Rectal smooth muscle tissue (tissue), 1 donor: ENCODE results near the gene PCDHGB2.
A peak's percentile ranks its signal among the peaks of the same experiment; 100 is the strongest.

ENCODE experiments used
- H3K27ac ChIP-seq: one replicate; pipeline ENCODE4 v1.7.0; 2013; ENCODE audit warnings: low read depth, low read length, inconsistent platforms
- H3K27me3 ChIP-seq: one replicate; pipeline ENCODE4 v1.7.0; 2013; ENCODE audit warnings: low read length; ENCODE audit not compliant: control insufficient read depth, insufficient read depth
- H3K36me3 ChIP-seq: one replicate; pipeline ENCODE4 v1.7.0; 2013; ENCODE audit warnings: low read length; ENCODE audit not compliant: control insufficient read depth, insufficient read depth
- H3K4me1 ChIP-seq: one replicate; pipeline ENCODE4 v1.7.0; 2013; ENCODE audit warnings: low read length; ENCODE audit not compliant: control insufficient read depth, insufficient read depth
- H3K4me3 ChIP-seq: one replicate; pipeline ENCODE4 v1.7.0; 2013; ENCODE audit warnings: low read length
- H3K9ac ChIP-seq: one replicate; pipeline ENCODE4 v1.7.0; 2013; ENCODE audit warnings: low read length

Gene PCDHGB2

GRCh38 chr5:141356133-141356532 lies 3.7 kb upstream of the PCDHGB2 start:
- Histone ChIP-seq H3K4me3 (no peak overlapping the region), H3K9ac (no peak overlapping the region), H3K4me1 (no peaks in the 10 kb centered on the region), H3K27ac (no peak overlapping the region), H3K36me3 (no peaks in the 10 kb centered on the region), H3K27me3 (no peaks in the 10 kb centered on the region)

- H3K4me1 ChIP-seq, result no peaks in the 10 kb centered on the region
- no peak overlapping the region for H3K27ac ChIP-seq
- no peaks in the 10 kb centered on the region for H3K36me3 ChIP-seq
- H3K9ac ChIP-seq, result no peak overlapping the region
- no peaks in the 10 kb centered on the region for H3K27me3 ChIP-seq
- no peak overlapping the region for H3K4me3 ChIP-seq
Observed at GRCh38 chr5:141356950-141357349, 2.8 kb upstream of the PCDHGB2 start.

- Histone ChIP-seq H3K27ac (no peak overlapping the region), H3K4me3 (no peak overlapping the region), H3K36me3 (no peaks in the 10 kb centered on the region), H3K9ac (no peak overlapping the region), H3K27me3 (no peaks in the 10 kb centered on the region), H3K4me1 (no peaks in the 10 kb centered on the region)
Observed at GRCh38 chr5:141360685-141361084, 891 bp downstream of the PCDHGB2 start.

- no peak overlapping the region for H3K27ac ChIP-seq
- no peaks in the 10 kb centered on the region for H3K4me1 ChIP-seq
- H3K9ac ChIP-seq, result no peak overlapping the region
- no peak overlapping the region for H3K4me3 ChIP-seq
- no peaks in the 10 kb centered on the region for H3K36me3 ChIP-seq
- no peaks in the 10 kb centered on the region for H3K27me3 ChIP-seq
Observed at GRCh38 chr5:141362719-141363118, 2.9 kb downstream of the PCDHGB2 start.

GRCh38 chr5:141363952-141364660 lies 4.3 kb downstream of the PCDHGB2 start, which contains the start of gene PCDHGA5:
PCDHGA5 (plus strand) TSS chr5:141364162; CDS start chr5:141364331, 169 bp downstream.
- no peak within 1 kb of the TSS for H3K27ac ChIP-seq
- H3K4me3 ChIP-seq, result no peak within 1 kb of the TSS
- no peaks in the 10 kb centered on the region for H3K4me1 ChIP-seq
- no peaks in the 10 kb centered on the region for H3K36me3 ChIP-seq
- H3K27me3 ChIP-seq, result no peaks in the 10 kb centered on the region
- H3K9ac ChIP-seq, result no peak within 1 kb of the TSS

- Histone ChIP-seq H3K9ac (no peak overlapping the region), H3K27ac (no peak overlapping the region), H3K27me3 (no peaks in the 10 kb centered on the region), H3K4me3 (peak overlapping the region; percentile 44), H3K36me3 (no peaks in the 10 kb centered on the region), H3K4me1 (no peaks in the 10 kb centered on the region)
Observed at GRCh38 chr5:141366016-141366896, 6.5 kb downstream of the PCDHGB2 start.

GRCh38 chr5:141369994-141370848 lies 10.4 kb downstream of the PCDHGB2 start, which contains the start of gene PCDHGB3:
PCDHGB3 (plus strand) TSS chr5:141370242; CDS start chr5:141370395, 153 bp downstream.
- Histone ChIP-seq H3K9ac (no peak within 1 kb of the TSS), H3K4me3 (peak within 1 kb of the TSS; percentile 48), H3K27me3 (no peaks in the 10 kb centered on the region), H3K36me3 (peaks cover 3% of the 10 kb centered on the region), H3K27ac (no peak within 1 kb of the TSS), H3K4me1 (no peaks in the 10 kb centered on the region)

- Histone ChIP-seq H3K9ac (no peak overlapping the region), H3K27me3 (no peaks in the 10 kb centered on the region), H3K4me1 (no peaks in the 10 kb centered on the region), H3K4me3 (peak overlapping the region; percentile 30), H3K36me3 (peaks cover 3% of the 10 kb centered on the region), H3K27ac (no peak overlapping the region)
Observed at GRCh38 chr5:141371572-141372475, 12.0 kb downstream of the PCDHGB2 start.

- Histone ChIP-seq H3K4me1 (no peaks in the 10 kb centered on the region), H3K36me3 (peaks cover 3% of the 10 kb centered on the region), H3K27ac (no peak within 1 kb of the TSS), H3K4me3 (peak within 1 kb of the TSS; percentile 45), H3K9ac (no peak within 1 kb of the TSS), H3K27me3 (no peaks in the 10 kb centered on the region)
Observed at GRCh38 chr5:141373673-141374317, 14.0 kb downstream of the PCDHGB2 start, which contains the start of gene PCDHGA6. PCDHGA6 (plus strand) TSS chr5:141373891; CDS start chr5:141374084, 193 bp downstream.

- Histone ChIP-seq H3K27ac (no peak overlapping the region), H3K4me3 (peak overlapping the region; percentile 45), H3K4me1 (no peaks in the 10 kb centered on the region), H3K9ac (no peak overlapping the region), H3K27me3 (no peaks in the 10 kb centered on the region), H3K36me3 (peaks cover 3% of the 10 kb centered on the region)
Observed at GRCh38 chr5:141374627-141375026, 14.8 kb downstream of the PCDHGB2 start.
